GM23338 (cell line): ENCODE data around the gene CDHR3. TPM values are rescaled to one million over a fixed set of nuclear protein-coding genes. Genes with fewer than 3 reads are reported as not detected.

Source experiments
- CREB1 ChIP-seq: fragments of 250-450 bp; sonication (Bioruptor Pico); IDR thresholded peaks from 2 replicates; pipeline ENCODE4 v1.5.0; 2020; ENCODE audit warnings: low read depth, mild to moderate bottlenecking, moderate library complexity
- JUNB ChIP-seq: IDR thresholded peaks from one replicate; pipeline ENCODE4 v1.6.1; 2016; ENCODE audit warnings: antibody characterized with exemption; ENCODE audit not compliant: unreplicated experiment
- NANOG ChIP-seq: IDR thresholded peaks from 2 replicates; pipeline ENCODE4 v1.6.1; 2016; ENCODE audit warnings: antibody characterized with exemption, borderline replicate concordance
- POLR2AphosphoS5 ChIP-seq: IDR thresholded peaks from 2 replicates; pipeline ENCODE4 v1.6.1; 2016; ENCODE audit warnings: antibody characterized with exemption, low read depth
- ZNF114 ChIP-seq: fragments of 250-450 bp; sonication (Bioruptor Pico); IDR thresholded peaks from 2 replicates; pipeline ENCODE4 v1.5.0; 2020; ENCODE audit warnings: mild to moderate bottlenecking, moderate library complexity
- ZNF331 ChIP-seq: fragments of 250-450 bp; sonication (Bioruptor Pico); IDR thresholded peaks from 2 replicates; pipeline ENCODE4 v1.5.0; 2020; ENCODE audit warnings: low read depth, mild to moderate bottlenecking, moderate library complexity
- ZNF462 ChIP-seq: fragments of 250-450 bp; sonication (Bioruptor Pico); IDR thresholded peaks from 2 replicates; pipeline ENCODE4 v1.5.0; 2020; ENCODE audit warnings: mild to moderate bottlenecking, moderate library complexity
- polyA plus RNA-seq: library from polyadenylated mRNA; unstranded; fragments of >200 nt; fragmentation: Nextera tagmentation; extraction: Ambion mirVana; gene quantifications from 2 replicates; pipeline ENCODE4 v1.2.1, GENCODE V29; 2016
- total RNA-seq: library from RNA; depleted of rRNA; stranded (reverse); fragments of >200 nt; shearing (Covaris generic); gene quantifications from 2 replicates; pipeline ENCODE4 v1.2.3, GENCODE V29; 2014
- TF ChIP-seq, protein P1 (sequence below): IDR thresholded peaks from one replicate; pipeline ENCODE4 v1.6.1; 2018; ENCODE audit warnings: antibody characterized with exemption; ENCODE audit not compliant: unreplicated experiment

CDHR3 gene
- total and polyA plus RNA-seq, 2 experiments from 2014 or later, result 5.1 to 12.2 TPM

DNA sequence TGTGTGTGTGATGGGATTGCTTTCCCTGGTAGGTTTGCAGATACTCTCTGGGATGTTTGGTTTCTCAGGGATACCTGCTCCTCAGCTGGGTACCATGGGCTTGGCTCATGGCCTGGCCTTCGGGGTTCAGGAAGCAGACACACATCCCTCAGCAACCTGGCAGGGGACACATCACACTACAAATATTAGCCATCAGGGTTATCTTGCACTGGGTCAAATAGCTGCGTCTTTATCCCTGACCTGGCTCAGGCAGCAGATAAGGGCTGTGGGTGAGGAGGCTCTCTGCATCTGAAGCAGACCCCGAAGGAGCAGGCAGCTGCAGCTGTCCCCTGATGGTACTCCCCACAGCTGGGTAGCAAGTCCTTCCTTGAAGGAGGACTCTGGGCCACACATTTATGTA lies 25.7 kb upstream of the CDHR3 start (continued):
- TF ChIP-seq, protein P1, sequence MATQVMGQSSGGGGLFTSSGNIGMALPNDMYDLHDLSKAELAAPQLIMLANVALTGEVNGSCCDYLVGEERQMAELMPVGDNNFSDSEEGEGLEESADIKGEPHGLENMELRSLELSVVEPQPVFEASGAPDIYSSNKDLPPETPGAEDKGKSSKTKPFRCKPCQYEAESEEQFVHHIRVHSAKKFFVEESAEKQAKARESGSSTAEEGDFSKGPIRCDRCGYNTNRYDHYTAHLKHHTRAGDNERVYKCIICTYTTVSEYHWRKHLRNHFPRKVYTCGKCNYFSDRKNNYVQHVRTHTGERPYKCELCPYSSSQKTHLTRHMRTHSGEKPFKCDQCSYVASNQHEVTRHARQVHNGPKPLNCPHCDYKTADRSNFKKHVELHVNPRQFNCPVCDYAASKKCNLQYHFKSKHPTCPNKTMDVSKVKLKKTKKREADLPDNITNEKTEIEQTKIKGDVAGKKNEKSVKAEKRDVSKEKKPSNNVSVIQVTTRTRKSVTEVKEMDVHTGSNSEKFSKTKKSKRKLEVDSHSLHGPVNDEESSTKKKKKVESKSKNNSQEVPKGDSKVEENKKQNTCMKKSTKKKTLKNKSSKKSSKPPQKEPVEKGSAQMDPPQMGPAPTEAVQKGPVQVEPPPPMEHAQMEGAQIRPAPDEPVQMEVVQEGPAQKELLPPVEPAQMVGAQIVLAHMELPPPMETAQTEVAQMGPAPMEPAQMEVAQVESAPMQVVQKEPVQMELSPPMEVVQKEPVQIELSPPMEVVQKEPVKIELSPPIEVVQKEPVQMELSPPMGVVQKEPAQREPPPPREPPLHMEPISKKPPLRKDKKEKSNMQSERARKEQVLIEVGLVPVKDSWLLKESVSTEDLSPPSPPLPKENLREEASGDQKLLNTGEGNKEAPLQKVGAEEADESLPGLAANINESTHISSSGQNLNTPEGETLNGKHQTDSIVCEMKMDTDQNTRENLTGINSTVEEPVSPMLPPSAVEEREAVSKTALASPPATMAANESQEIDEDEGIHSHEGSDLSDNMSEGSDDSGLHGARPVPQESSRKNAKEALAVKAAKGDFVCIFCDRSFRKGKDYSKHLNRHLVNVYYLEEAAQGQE, result no peak
- TF ChIP-seq POLR2AphosphoS5 (no peak), ZNF462 (CRISPR knock-in tag) (no peak), ZNF331 (CRISPR knock-in tag) (no peak), ZNF114 (CRISPR knock-in tag) (no peak), JUNB (no peak), CREB1 (CRISPR knock-in tag) (no peak), NANOG (no peak)
